CD4-positive, alpha-beta T cell treated with Interleukin-4 for 4 hours (primary cell): ENCODE measurements around the gene ABCC10.
"Not testable (repeated sequence)": the region's sequence is repeated elsewhere in the genome, so short reads cannot be mapped to it uniquely, and the experiment has no call there.

Source experiments
- DNase-seq: peaks from one replicate; pipeline ENCODE4 v3.0.0-alpha.2; 2020

ABCC10 gene, protein sequence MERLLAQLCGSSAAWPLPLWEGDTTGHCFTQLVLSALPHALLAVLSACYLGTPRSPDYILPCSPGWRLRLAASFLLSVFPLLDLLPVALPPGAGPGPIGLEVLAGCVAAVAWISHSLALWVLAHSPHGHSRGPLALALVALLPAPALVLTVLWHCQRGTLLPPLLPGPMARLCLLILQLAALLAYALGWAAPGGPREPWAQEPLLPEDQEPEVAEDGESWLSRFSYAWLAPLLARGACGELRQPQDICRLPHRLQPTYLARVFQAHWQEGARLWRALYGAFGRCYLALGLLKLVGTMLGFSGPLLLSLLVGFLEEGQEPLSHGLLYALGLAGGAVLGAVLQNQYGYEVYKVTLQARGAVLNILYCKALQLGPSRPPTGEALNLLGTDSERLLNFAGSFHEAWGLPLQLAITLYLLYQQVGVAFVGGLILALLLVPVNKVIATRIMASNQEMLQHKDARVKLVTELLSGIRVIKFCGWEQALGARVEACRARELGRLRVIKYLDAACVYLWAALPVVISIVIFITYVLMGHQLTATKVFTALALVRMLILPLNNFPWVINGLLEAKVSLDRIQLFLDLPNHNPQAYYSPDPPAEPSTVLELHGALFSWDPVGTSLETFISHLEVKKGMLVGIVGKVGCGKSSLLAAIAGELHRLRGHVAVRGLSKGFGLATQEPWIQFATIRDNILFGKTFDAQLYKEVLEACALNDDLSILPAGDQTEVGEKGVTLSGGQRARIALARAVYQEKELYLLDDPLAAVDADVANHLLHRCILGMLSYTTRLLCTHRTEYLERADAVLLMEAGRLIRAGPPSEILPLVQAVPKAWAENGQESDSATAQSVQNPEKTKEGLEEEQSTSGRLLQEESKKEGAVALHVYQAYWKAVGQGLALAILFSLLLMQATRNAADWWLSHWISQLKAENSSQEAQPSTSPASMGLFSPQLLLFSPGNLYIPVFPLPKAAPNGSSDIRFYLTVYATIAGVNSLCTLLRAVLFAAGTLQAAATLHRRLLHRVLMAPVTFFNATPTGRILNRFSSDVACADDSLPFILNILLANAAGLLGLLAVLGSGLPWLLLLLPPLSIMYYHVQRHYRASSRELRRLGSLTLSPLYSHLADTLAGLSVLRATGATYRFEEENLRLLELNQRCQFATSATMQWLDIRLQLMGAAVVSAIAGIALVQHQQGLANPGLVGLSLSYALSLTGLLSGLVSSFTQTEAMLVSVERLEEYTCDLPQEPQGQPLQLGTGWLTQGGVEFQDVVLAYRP (N-terminal part only)

GRCh38 chr6:43427406-43428111 is at the start of gene ABCC10:
Gene ABCC10, plus strand, starts transcription at chr6:43427541. Its CDS starts 438 bp downstream, at chr6:43427979.
- peak; percentile 95 for DNase-seq

- no peak for DNase-seq
Measured at GRCh38 chr6:43377710-43378229, 49.6 kb upstream of the ABCC10 start.

GRCh38 chr6:43378631-43379030 is 48.7 kb upstream of the ABCC10 start:
- DNase-seq = no peak

DNA sequence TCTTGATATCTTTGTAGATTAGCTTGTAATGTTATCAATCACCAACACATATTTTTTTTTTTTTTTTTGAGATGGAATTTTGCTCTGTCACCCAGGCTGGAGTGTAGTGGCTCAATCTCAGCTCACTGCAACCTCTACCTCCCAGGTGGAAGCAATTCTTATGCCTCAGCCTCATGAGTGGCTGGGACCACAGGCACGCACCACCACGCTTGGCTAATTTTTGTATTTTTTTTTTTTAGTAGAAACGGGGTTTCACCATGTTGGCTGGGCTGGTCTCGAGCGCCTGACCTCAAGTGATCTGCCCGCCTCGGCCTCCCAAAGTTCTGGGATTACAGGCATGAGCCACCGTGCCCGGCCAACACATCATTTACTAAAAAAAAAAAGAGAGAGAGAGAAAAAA is 46.5 kb upstream of the ABCC10 start:
- not testable (repeated sequence) for DNase-seq

- DNase-seq = no peak
Measured at GRCh38 chr6:43383021-43383667, 44.2 kb upstream of the ABCC10 start.

DNA sequence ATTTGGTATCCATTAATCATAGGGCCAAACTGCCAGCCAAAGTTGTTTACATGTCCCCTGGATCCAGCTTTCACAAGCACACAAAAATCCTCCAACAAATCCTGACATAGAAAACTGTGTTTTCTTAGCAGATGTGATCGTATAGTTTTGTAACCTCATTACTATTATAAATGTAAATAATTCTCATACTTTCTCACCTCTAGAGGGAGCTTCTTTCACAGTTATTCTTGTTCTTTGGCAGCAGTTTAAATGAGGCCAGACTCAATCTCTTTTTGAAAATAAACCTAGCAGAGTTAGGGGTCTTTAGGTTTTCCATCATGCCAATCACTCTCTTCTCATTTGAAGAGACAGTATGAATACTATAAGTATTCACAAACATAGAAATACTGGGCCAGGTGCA is 40.8 kb upstream of the ABCC10 start:
- peak; percentile 40 for DNase-seq

- no peak for DNase-seq
Measured at GRCh38 chr6:43389730-43390295, 37.5 kb upstream of the ABCC10 start.

DNA sequence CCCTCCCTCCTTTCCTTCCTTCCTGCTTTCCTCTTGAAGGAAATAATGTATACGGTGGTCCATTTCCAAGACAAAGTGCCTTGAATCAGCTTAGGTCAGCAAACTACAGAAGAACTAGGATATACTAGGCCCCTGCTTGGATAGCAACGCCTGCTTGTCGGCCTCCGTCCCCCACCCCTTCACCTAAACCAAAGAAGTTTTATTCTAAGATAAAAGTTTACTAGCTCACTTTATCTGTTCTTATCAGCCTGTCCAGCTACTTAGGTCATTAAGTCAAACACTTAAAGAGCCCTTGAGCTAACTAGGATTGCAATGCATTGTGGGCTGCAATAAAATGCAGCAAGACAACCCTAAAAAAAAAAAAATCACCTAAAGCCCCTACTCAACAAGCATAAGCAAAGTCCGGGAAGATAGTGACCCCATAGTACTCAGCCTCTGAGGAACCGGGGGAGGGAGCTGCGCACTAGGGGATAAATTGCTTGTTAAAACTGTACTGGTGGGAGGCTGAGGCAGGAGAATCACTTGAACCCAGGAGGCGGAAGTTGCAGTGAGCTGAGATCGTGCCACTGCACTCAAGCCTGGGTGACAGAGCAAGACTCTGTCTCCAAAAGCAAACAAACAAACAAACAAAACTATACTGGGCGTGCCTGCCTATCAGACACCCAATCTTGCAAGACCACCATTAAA is 36.4 kb upstream of the ABCC10 start:
- not testable (repeated sequence) for DNase-seq

GRCh38 chr6:43391440-43392031 is 35.8 kb upstream of the ABCC10 start:
- DNase-seq = peak; percentile 58

DNA sequence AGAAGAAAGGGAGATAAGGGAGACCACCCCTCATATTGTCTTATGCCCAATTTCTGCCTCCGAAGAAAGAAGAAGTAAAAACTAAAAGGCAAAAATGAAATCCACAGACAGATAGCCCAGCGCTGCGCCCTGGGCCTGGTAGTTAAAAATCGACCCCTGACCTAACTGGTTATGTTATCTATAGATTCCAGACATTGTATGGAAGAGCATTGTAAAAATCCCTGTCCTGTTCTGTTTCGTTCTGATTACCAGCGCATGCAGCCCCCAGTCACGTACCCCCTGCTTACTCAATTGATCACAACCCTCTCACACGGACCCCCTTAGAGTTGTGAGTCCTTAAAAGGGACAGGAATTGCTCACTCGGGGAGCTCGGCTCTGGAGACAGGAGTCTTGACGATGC is 34.2 kb upstream of the ABCC10 start:
- not testable (repeated sequence) for DNase-seq

- no peak for DNase-seq
Measured at GRCh38 chr6:43393602-43394001, 33.7 kb upstream of the ABCC10 start.

GRCh38 chr6:43394982-43395381 is 32.4 kb upstream of the ABCC10 start:
- no peak for DNase-seq

DNA sequence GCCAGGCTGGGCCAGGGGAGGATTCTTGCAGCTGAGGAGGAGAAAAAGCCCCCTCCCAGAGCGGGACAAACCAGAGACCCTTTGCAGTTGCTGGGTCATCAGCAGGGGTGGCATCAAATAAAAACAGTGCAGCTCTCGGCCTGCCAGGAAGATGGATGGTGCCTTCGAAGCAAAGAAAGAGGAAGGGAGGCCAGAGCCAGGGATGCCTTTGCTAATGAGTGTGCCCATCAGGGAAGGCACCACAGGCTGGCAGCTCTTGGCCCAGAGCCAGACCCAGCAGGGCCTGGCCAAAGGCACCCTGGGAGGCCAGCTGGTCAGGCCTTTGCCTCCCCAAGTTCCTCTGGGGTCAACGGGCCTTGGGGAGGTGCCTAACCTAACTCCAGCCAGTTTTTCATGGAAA is 31.6 kb upstream of the ABCC10 start:
- no peak for DNase-seq

DNA sequence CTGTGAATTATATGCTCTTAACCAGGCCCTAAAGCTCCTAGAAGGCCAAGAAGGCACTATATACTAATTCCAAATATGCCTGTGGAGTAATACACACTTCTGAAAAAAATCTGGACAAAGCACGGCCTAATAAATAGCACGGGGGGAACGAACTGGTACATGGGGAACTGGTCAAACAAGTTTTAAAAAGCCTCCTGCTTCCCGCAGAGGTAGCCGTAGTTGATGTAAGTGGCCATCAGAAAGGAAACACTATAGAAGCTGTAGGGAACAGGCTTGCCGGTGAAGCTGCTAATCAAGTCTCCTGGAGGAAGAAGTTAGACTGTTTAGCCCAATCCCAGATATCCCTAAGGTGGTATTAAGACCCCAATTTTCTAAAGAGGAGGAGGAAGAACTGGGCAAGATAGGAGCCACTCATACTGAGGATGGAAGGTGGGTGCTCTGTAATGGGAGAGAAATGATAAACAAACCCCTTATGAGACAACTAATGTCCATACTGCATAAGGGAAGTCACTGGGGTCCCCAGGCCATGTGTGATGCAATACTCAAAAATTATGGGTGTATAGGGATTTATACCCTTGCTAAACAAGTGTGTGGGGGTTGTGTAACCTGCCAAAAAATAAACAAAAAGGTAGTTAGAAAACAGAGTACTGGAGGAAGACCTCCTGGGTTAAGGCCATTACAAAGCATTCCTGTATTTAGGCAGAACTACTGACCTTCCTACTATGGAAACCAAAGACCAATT is 30.8 kb upstream of the ABCC10 start:
- no peak for DNase-seq

DNA sequence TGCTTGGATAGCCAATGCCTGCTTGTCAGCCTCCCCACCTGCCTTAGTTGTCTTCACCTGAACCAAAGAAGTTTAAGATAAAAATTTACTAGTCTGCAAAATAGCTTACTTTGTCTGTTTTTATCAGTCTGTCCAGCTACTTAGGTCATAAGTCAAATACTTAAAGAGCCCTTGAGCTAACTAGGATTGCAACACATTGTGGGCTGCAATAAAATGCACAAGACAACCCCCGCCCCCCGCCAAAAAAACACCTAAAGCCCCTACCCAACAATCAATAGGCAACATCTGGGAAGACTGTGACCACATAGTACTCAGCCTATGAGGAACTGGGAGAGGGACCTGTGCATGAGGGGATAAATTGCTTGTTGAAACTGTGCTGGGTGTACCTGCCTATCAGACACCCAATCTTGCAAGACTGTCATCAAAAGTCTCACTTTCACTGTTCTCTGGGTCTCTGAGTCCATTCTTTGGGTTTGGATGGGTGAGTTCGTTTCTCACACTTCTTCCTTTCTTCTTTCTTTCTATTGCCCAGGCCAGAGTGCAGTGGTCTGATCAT is 27.3 kb upstream of the ABCC10 start:
- DNase-seq = no peak

DNA sequence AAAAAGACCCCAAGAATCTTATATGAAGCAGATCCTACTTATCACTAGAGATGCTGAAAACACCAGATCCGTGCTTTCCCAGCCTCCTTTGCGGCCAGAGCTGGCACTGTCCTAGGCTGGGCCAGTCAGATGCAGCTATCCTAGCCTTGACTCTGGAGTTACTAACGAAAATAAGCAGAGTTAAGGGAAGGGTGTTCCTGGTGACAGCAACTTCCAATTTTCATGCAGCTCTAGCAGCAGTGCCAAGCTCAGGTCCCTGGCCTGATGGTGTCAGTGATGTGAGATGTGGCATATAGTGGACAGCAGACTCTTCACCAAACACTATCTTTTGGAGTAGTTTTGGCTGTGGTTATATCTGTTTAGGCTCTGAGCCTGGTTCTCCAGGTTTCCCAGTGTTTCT is 25.6 kb upstream of the ABCC10 start:
- DNase-seq = no peak

DNA sequence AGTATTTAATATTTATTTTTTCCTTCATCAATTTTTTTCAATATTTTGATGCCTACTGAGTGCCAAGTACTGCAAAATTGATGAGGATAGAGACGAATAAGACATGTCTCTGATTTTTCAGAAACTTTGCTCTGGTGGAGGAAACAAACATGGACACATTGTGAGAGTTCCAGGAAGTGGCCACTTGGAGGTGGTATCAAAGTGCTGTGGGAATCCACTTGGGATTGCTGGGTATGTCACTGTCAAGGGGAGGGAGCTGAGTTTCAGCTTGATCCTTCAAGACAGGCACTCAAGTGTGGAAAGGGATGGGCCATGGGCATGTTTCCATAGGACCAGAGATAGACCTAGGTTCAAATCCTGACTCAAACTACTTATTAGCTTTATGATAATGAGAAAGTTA is 24.5 kb upstream of the ABCC10 start:
- DNase-seq = no peak

DNA sequence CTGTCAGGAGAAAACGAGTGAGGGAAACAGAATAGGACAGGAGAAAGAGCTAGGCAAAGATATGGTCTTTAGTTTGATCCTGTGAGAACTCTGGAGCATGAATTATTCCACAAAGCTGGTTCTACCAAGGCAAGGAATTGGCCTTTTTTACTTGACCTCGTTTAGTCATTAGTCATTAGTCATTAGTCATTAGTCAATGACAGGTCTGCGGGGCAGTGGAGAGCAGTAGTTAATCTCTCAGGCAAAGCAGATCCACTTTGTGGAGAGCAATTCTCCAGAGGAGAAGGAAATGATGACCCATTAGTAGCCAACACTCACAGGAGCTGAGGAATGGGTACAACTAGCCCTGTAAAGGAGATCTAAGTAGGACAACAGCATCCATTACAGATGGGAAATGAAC is 22.0 kb upstream of the ABCC10 start:
- DNase-seq = no peak

- no peak for DNase-seq
Measured at GRCh38 chr6:43407296-43407695, 20.0 kb upstream of the ABCC10 start.
